Stimulated activated CD4-positive, alpha-beta T cell treated with anti-CD3 and anti-CD28 coated beads, Interleukin-2, amount 100 ng/mL, for 48 hours (primary cell): ENCODE measurements around the gene SUN5.

Experiments used
- DNase-seq, 2 donors: peaks; one replicate each; pipeline ENCODE4 v3.0.0-alpha.2; 2020

The SUN5 gene

DNA sequence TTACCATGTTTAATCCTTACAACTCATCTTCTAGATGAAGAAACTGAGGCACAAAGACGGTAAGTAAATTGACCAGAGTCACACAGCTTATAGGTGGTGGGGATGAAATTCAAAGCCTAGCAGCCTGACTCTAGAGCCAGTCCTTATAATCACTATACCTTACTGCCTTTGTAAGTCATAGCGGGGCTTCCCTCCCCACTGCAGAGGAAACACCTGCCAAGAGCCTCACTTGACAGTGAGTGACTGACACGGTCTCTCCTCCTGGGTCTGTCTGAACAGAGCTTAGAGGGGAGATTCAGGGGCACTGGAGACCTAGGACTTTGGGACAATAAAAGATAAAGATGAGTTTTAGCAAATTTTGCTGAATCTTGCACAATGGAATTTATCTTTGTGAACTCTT, 12.8 kb downstream of the SUN5 start:
- no peak for DNase-seq

DNA sequence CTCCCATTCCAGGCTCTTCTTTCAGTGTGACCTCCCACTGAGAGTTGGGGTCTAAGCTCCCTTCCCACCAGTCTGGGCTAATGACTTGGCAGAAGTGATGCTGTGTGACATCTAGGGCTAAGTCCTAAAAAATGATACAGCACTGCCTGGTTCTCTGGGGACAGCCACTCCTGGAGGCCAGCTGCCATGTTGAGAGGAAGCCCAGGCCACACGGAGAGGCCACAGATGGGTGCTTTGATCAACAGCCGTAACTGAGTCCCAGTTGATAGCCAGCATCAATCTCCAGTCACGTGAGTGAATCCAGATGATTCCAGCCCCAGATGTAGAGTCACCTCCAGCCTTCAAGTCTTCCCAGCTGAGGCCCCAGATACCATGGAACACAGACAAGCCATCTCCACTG, 13.8 kb downstream of the SUN5 start:
- no peak for DNase-seq

DNA sequence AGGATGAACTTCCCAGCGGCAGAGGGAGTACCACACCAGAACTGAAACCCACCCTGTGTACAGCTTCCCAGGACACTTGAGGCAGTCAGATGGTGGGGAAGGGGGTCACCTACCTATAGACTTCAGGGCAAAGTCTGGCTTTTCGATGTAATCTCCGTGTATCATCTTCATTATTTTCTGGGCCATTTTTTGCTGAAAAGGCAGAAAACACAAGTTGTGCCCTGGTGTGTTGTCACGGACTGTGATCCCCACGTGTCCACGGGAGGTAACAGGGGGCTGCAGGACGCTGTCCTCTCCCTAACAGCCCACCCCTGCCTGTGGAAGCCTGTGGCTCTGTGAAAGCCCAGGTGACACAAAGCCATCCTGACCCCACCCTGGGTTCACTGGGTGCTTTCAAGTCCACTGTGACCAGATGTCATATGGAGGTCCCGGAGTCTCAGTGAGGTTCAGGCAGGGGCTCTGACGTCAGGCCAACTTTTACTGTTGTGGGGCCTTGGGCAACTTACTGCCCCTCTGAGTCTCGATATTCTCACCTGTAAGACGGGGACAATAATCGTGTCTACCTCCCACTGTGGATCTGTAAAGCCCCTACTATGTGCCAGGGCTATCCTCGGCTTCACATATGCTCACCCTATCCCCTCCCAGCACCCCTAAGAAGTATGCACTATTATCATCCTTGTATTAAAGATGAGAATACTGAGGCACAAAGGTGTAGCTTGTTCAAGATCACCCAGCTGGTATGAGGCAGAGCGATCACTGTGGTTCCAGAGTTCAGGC, 14.5 kb downstream of the SUN5 start:
- DNase-seq: no peak

DNA sequence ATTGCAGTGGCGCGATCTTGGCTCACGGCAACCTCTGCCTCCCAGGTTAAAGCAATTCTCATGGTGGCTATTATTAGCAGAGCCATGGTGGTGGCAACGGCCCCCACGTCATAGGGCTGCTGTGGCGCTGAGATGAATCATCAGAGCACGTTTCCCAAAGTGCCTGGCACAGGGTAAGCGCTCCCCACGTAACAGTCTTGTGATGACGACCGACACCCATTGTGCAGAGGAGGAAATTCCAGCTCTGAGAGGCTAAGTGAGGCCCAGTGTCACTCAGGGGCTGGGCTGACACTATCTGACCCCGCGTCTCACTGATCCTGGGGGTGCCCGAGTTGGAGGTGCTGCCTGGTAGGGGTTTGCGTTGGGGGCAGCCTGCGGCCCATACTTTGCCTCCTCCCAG, 16.2 kb downstream of the SUN5 start:
- DNase-seq: no peak

DNA sequence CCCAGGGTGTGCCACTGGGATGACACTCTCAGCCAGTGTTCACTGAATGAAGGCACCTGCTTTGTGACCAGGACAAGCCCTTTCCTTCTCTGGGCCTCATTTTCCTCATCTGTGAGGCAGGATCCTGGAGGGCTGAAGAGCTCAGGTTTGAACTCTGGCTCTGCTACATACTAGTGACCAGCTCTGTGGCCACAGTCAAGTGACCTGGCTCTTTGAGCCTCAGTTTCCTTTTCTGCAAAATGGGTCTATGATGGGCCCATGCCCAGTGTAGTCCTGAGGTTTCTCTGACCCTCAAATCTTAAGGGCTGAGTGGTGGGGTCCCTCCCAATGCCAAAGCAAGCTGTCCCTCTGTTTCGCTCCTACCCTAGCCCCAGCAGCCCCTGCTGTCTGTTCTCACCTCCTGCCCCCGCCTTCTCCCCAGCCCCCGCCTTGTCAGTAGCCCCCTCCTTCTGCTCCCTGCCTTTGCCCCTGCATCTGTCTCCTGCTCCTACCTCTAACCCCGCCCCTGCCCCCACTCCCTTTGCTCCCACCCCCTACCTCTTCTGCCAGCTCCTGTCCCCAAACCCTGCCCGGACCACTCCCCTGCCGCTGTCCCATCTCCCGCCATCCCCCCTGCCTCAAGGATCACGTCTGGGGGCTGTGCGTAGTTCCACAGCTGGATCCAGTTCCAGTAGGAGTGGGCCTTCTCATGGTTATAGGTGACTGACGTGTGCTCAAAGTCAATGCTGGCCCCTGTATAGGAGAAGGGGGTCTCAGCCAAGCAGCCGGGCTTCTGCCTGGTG, 17.0 kb downstream of the SUN5 start:
- no peak for DNase-seq

DNA sequence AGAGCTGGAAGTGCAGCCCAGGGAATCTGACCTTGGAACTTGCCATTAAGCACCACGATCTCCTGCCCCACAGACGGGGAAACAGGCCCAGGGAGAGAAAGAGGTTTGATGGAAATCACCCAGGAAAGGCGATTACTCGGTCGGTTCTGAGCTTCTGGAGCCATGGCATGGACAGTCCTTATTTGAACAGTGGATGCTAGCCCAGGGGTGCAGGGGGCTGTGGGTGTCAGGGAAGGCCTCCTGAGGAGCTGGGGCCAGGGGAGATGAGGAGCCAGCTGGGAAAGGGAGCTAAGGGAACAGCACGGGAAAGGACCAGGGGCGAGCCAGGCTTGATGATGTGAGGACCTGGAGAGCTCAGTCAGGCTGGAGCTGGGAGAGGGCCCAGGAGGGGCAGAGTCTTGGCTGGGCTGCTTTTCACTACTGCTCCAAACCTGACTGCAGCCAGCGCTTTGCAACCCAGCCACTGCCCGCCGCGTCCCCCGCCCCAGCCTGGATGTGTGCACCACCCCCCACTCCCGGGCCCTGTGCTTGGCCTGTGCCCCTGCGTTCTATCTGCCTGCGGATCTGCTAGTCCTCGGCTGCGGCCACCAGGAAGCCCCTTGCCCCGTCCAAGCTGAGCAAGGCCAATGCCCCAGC, 17.8 kb downstream of the SUN5 start:
- no peak for DNase-seq

DNA sequence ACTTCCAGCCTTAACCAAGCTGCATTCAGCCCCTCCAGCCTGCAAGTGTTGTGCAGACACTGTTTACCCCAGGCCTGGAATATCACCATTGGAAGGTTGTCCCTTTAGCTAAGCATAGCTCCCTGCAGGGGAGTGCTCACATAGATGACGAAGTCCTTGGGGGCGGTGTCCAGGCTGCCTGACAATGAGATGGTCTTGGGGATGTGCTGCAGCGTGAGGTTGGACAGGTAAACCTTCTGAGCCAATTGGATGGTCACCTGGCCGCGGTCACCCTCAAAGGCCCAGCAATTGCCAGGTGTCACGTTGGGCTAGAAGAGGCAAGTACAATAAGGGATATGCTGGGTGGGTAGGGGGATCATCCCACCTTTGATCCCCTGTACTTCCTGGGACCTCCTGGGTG, 18.6 kb downstream of the SUN5 start:
- no peak for DNase-seq

DNA sequence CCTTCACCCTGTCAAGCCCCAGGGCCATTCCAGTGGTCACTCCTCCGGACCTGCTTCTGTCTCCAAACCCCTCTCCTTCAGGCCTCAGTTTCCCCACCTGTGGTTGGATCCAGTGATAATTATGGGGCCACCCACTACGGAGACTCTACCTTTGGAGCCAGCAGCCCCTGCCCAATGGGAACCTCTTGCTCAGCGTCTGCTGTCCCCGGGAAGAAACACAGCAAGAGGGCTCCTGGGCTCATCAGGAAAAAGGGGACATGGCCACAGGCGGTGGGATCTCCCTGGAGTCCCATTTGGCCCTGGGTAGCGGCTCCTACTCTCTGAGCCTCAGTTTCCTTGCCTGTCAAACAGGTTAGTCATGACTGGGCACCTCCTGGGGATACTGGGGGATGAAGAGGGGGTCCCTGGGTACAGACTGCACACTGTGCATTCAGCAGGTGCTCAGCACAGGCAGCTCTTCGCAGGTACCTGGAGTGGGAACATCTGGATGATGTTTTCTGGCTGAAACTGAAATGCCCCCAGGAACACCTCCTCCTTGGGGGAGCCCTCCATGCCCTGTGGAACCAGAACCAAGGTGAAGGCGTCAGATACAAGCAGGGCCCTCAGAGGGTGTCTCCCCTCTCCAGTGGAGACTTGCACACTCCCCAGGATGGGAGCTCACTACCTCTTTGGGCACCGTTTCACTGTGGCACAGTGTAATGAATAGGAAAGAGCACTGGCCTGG, 19.4 kb downstream of the SUN5 start:
- DNase-seq: no peak

DNA sequence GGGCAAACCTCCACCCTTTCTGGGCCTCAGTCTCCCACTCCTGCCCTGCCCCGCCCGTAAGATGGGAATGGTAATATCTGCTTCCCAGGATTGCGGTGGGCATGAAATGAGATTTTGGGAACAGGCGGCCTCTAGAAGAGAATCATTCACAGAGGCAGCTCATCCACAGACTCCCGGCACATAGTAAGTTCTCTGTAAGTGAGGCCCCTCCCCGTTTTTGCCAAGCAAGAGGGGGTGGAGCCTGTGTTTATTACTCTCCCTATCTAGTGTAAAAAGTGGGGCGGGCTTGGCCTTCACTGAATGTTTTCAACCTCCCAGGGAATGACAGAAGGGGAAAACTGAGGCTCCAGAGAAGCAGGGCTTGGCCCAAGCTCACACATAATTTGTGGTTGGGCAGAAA, 20.0 kb downstream of the SUN5 start:
- DNase-seq: no peak

DNA sequence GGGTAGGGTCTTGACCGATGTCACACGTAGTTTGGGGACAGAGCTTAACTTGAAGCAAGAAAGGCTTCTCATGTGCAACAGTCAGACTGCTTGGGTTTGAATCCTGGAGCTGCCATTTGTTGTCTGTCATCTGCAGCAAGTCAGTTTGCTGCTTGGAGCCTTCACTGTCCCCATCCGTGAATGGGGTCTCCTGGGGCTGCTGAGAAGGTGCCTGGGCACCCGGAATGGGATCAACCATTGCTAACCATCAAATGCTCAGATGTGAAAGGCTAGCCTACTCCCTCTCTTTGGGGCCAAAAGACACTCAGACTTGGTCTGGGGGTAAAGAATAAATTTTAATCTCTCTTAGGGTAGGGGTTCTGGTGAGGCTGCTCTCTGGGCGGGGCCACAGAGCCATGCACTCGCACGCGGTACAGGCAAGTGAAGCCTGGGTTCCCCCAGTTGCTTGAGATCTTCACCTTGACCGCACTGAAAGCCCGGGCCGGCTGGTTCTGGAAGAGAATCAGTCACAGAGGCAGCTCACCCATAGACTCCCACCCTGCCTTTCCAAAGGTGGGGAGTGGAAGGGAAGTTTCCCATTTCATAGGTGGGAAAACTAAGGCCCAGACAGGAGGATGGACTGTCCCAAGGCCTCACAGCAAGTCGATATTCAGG, 20.6 kb downstream of the SUN5 start:
- no peak for DNase-seq

DNA sequence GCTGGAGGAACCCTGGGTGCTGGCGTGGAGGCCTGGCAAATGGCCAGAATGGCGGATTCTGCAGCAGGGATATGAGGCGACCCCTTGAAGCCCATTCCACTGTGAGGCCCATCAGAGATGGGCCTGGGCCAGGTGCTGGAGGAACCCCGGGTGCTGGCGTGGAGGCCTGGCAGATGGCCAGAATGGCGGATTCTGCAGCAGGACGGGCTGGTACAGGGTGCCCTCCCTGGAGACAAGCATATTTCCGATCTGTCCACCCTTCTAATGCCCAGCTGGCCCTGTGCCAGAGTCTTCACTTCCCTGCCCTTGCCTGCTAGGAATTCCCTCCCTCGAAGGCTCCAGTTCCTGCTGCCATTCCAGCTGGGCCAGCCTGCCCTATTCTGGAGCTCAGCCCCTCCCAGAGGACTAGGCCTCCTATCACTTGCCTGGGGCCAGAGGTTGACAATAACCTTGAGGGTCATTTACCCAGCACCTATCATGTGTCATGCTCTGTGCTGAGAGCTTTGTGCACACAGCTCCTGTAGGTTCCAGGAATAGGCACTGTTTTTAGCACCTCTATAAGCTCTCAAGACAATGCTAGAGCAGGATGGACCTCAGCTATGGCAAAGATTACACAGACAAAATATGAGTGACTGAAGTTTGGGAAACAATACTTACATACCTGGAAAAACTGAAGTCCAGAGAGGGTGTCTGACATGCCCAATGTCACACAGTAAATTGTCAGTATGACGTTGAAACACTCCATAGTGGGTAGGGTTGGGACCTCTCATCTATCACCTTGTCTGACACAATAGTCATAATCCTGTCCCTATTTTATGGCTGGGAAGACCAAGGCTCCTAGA, 21.4 kb downstream of the SUN5 start:
- DNase-seq: no peak

DNA sequence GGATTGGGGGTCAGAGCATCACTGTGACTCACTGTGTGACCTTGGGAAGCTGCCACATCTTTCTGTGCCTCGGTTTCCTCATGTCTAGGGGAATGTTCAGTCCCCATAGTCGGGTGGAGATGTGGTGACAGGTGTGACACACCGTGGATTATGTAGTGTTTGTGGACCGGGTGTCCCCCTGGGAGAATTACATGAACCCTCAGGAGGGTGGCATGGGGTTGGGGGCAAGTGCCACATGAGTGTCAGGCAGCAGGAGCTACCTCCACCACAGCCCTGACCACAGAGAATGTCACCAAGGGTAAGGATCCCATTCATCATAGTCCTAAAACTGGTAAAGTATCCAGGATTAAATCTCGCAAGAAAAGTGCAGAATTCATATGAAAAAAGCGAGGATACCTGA, 23.2 kb downstream of the SUN5 start:
- DNase-seq: no peak

DNA sequence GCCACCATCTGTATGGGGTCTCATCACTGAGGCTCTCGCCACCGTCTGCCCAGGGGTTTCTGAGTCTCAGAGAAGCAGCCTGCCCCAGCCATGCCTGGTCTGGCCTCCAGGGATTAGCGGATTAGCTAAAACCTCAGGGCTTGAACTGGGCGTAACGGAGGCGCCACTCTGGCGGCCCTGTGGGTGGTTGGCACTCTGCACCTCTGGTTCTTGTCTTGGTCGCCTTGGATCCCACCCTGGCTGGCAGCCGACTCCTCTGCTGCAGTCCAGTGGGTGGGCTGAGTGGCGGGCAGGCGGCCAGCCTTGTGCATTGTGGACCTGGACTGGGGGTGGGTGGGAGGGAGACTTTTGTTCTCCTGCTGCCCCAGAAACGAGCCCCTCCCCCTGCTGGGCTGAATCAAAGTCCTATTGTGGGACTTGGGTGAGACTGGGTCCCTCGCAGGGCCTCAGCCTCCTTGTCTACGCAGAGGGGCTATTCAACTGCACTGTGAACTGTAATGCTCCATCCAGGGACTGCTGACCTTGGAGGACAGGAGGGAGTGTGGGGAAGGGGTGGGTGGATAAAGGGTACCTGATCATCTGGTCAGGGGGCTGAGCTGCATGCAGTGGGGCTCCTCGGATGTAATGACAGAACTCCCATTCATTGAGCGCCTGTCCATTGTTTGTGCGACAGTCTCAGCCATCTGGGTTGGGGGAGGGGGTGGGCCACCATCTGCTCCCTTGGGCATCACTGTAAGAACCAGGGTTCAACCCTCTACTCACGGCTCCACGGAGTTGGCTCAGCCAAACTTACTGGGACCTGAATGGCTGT, 23.9 kb downstream of the SUN5 start:
- no peak for DNase-seq

DNA sequence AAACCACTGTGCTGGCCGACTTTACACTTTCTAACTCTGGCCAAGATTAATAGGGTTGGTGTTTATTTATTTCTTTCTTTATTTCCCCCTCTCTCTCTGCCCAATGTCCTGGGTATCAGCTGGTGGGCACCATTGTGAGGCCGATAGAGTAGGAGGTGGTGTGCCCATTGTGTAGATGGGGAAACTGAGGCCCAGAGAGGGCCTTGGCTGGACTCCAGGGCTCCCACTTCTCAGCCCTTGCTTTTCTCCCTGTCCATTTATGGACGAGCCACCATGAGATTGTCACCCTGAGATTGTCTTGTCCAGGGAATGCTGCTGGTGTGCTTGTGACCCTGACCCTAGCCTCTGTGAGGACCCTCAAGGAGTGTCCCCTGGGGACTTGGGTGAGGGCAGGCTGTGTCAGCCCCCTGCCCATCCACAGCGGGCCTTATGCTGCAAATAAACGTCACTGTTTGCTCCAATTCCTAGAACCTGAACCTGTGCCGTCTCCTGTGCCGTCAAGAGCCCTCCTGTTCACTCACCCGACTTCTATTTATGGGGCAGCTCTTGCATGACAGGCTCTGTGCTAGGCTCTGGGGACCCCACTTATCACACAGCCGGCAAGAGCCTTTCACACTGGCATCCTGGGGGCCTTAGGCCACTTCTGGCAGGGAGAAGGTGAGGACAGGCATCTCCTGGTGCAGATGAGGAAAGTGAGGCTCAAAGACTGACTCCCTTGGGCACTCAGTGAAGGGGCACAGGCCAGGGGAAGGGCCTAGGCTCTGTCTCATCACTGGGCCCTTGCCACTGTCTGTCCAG, 24.8 kb downstream of the SUN5 start:
- DNase-seq: no peak

DNA sequence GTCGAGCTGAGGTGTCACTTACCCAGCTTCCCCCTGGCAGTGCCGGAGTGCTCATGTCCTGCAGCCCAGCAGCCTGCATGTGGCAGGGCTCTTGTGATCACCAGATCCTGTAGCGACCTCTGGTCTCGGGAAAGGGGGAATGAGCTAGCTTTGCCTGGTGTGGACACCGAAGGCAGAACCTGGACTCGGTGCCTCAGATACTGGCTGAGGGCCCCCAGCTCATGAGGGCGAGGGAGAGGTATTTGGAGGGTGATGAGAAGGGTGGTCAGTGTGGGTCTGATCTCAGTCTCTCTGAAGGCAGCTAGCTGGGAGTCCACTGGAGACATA, 26.3 kb downstream of the SUN5 start:
- no peak for DNase-seq

DNA sequence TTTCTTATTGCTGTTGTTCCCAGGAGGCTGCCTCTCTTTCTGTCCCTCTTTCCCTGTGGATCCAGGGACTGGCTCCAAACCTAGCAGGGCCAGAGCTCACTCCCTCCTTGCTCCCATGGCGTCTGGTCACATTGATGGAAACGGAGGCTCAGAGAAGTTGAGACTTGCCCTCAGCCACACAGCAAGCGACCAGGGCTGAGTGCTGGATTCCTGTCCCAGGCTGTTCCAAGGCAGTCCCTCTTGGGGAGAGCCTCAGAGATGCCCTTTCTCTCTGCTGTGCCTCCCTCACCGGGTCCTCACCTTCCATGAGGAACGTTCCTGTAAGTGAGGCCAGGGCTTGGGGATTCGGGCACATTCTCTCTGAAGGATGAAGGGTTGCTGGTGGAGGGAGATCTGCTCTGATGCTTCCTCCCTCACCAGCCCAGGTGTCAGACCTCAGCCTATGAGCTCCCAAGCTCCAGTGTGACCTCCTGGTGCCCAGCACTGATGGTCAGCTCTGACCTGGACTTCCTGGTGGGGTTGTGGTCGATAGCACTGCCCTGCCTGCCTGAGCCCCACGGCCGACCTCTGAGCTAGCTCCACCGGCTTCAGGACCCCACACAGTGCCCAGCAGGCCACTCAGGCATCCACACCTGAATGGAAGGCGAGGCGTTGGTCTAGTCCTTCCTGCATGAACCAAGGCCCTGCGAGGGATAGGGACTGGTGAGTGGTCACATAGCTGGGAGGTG, 26.8 kb downstream of the SUN5 start:
- no peak for DNase-seq

DNA sequence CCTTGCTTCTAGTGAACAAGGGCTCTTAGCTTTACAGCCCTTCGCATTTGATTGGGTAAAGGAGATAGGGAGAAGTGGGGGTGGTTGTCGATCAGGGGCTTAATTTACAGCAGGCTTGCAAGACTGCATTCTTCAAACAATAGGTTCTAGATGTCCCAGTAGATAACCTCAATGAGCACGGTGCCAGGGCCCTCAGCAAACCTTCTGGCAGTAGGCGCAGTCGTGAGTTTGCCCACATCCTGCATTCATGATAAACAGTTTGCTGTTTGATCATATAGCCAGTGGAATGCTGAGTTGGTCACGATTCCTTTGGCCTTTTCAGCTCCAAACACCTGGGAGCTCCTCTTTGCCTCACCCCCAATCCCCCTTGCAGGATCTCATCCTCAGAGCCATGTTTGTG, 27.5 kb downstream of the SUN5 start:
- DNase-seq: no peak

DNA sequence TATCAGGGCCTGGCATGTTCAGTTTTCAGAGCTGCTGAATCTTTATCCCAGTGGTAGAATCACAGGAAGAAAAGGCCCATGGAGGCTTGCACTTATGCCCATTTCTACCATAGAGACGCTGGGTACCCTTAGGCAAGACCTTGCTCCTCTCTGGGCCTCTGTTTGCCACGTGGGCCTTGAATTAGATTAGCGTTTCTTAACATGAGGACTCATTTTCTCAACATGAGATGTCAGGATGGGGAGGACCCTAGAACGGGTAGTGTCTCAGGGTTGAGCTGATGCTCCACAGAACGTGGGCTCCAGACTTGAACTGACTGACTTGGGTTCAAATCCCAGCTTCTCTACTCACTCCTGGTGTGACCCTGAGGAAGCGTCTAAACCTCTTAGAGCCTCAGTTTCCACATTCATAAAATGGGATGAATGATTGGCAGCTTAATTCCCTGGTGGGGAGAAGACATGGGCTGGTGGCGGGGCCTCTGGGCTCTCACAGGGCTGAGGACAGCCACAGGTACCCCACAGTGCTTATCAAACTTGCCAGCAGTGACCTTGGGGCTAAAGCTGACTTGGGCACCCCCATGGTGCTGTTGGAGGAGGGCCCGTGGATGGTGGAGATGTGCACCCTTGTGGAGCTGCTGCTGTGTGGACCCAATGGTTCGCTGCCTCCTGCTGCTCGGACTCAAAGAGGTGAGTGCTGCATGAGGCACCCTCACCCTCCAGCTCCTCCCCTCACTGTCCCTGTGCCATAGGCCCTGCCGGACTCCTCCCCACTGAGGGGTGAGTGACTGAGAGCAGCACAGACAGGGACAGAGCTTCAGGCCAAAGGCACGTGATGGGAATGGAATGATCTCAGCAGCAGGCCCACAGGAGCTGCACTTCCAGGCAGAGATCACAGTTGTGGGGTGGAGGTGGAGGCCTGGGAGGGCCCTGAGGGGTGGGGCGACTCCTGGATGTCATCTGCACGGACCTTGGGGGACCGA, 28.2 kb downstream of the SUN5 start:
- DNase-seq: no peak
